T-cell (primary cell): Measurements from ENCODE around the gene DPP7. TPM values are rescaled to one million over a fixed set of nuclear protein-coding genes. Genes with fewer than 3 reads are reported as not detected.

Experiments
- ATAC-seq, 4 experiments: fragments of 200-7000 bp in 3 of 4; fragments of 150-1000 bp in 1 of 4; cut with Tn5 transposase; replicated peaks in 1 of 4; 1 replicate in 3 of 4; 2 replicates in 1 of 4; pipeline ENCODE4 v1.10.0; 2021; ENCODE audit warnings: moderate library complexity in 3 of 4, mild to moderate bottlenecking in 2 of 4, moderate number of reproducible peaks in 1 of 4
- CTCF ChIA-PET, 2 donors: fragments of 300-600 bp; sonication (Branson Sonifier 250); formaldehyde crosslinking; loops; one replicate each; lab custom pipeline; 2022; ENCODE audit warnings: antibody characterized with exemption in 2 of 2; lab: Charles Lee
- POLR2A ChIA-PET, 2 donors: fragments of 300-600 bp; sonication (Branson Sonifier 250); formaldehyde crosslinking; loops; one replicate each; lab custom pipeline; 2022; ENCODE audit warnings: antibody characterized with exemption in 2 of 2; lab: Charles Lee
- DNase-seq, 35 experiments: peaks; one replicate each; pipeline versions ENCODE4 v3.0.0 to v3.0.0-alpha.2; 2013 to 2023
- H3K27ac ChIP-seq: one replicate; pipeline ENCODE4 v1.5.1; 2013; ENCODE audit warnings: low read length
- H3K27me3 ChIP-seq, 2 experiments: replicated peaks in 1 of 2; 1 replicate in 1 of 2; 2 replicates in 1 of 2; pipeline versions ENCODE4 v1.6.1 to v1.7.0; 2013; ENCODE audit warnings: low read length in 1 of 2, mixed read lengths in 1 of 2; ENCODE audit not compliant: control insufficient read depth in 2 of 2, insufficient read depth in 2 of 2; ENCODE audit errors: extremely low read depth in 1 of 2
- H3K36me3 ChIP-seq, 2 donors: 1 replicate in 1 of 2; 2 replicates in 1 of 2; pipeline versions ENCODE4 v1.6.1 to v1.7.0; 2013; ENCODE audit warnings: low read length in 1 of 2; ENCODE audit not compliant: control insufficient read depth in 2 of 2, insufficient read depth in 1 of 2; ENCODE audit errors: extremely low read depth in 1 of 2
- H3K4me1 ChIP-seq, 2 experiments: 1 replicate in 1 of 2; 2 replicates in 1 of 2; pipeline versions ENCODE4 v1.6.1 to v1.7.0; 2013; ENCODE audit warnings: low read length in 2 of 2, mixed read lengths in 1 of 2; ENCODE audit not compliant: insufficient read depth in 2 of 2, control insufficient read depth in 1 of 2; ENCODE audit errors: extremely low read depth in 1 of 2
- H3K4me3 ChIP-seq, 2 donors: 1 replicate in 1 of 2; 2 replicates in 1 of 2; pipeline versions ENCODE4 v1.5.1 to v1.7.0; 2013; ENCODE audit warnings: mild to moderate bottlenecking in 2 of 2, low read length in 1 of 2, moderate library complexity in 1 of 2; ENCODE audit not compliant: control insufficient read depth in 1 of 2; ENCODE audit errors: extremely low read depth in 1 of 2
- H3K9me3 ChIP-seq: 2 replicates; pipeline ENCODE4 v1.7.0; 2013
- H3K27ac Mint-ChIP-seq, 2 donors: one replicate each; pipeline ENCODE4 v1.8.0; 2020 to 2021; ENCODE audit warnings: mild to moderate bottlenecking in 2 of 2, mixed read lengths in 2 of 2
- H3K27me3 Mint-ChIP-seq, 2 donors: one replicate each; pipeline ENCODE4 v1.8.0; 2021 to 2022; ENCODE audit warnings: mixed read lengths in 2 of 2
- H3K36me3 Mint-ChIP-seq: one replicate; pipeline ENCODE4 v1.8.0; 2021; ENCODE audit warnings: mixed read lengths
- H3K4me1 Mint-ChIP-seq, 3 donors: one replicate each; pipeline ENCODE4 v1.8.0; 2020 to 2022; ENCODE audit warnings: mixed read lengths in 3 of 3, mild to moderate bottlenecking in 1 of 3
- H3K4me3 Mint-ChIP-seq, 3 donors: one replicate each; pipeline ENCODE4 v1.8.0; 2020 to 2022; ENCODE audit warnings: mild to moderate bottlenecking in 3 of 3, mixed read lengths in 3 of 3, moderate library complexity in 3 of 3
- H3K9me3 Mint-ChIP-seq, 3 donors: one replicate each; pipeline ENCODE4 v1.8.0; 2020 to 2022; ENCODE audit warnings: mixed read lengths in 3 of 3
- WGBS: methylation state at CpG from one replicate; pipeline ENCODE4 v1.1.5; 2013; ENCODE audit warnings: missing lambda C conversion rate; ENCODE audit not compliant: insufficient coverage; 5-methylcytosine and 5-hydroxymethylcytosine counted together
- total RNA-seq, 35 experiments: library from RNA in 6 of 35; stranded (reverse) in 6 of 35; fragments of 120-200 nt in 1 of 35; gene quantifications; one replicate each; pipeline versions ENCODE4 v1.2.1 to v1.2.4 and lab custom pipeline; 2013 to 2026

Gene DPP7
- total RNA-seq, 5 donors from 2014 or later (not counting 1 experiment from before 2014, with no cell fraction given) = 246 to 469 (median 425) TPM

DNA sequence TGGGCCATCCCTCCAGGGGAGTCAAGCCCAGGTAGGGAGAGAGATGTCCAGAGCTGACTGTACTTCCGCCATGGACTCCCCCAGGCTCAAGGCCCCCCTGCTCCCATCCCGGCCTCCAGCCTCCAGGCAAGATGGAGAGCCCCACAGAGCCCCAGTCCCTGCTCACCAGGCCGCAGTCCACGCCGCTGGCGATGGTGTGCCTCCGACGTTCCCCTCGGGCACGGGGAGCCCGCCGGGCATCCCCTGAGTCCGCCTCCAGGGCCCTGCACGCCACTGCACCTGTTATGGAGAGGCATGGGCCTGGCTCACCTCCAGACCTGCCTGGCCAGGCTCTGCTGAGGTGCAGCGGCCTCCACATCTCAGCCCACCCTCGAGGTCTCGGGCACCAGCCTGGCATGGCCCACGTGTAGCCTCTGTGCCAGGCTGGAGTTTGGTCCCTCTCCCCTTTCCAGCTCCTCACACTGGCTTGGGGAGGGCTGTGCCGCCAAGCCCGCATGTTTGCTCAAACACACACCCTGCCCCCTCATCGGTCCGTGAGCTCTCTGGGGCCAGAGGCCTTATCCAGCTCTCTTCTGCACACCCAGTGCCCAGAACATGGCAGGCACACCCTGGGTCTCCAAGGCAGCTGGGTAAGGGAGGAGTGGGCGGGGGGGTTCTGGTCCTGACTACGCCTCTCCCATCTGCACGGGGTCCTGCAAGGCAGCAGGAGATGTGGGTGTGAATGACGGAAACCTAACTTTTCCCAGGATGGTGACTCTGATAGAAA, 48.3 kb downstream of the DPP7 start:
- ATAC-seq = no peak
- POLR2A ChIA-PET = no interaction called here
- H3K36me3 Mint-ChIP-seq = no peaks in the 10 kb centered on the region

GRCh38 chr9:137065336-137065967, 49.1 kb downstream of the DPP7 start:
- ATAC-seq = no peak
- WGBS = 93% methylated on average over 21 of the region's 23 CpGs
- ChIA-PET POLR2A (no interaction called here), CTCF (no interaction called here)
- H3K9me3 ChIP-seq = no peaks in the 10 kb centered on the region
- no peak overlapping the region for H3K4me3 ChIP-seq
- H3K9me3 Mint-ChIP-seq = no peaks in the 10 kb centered on the region
- peaks cover 0 to 25% of the 10 kb centered on the region in 2 experiments for H3K27me3 ChIP-seq
- no peak overlapping the region for H3K27ac Mint-ChIP-seq
- peaks cover 3% of the 10 kb centered on the region in 2 donors for H3K27me3 Mint-ChIP-seq
- H3K4me3 Mint-ChIP-seq = no peak overlapping the region
- H3K36me3 Mint-ChIP-seq = no peaks in the 10 kb centered on the region
- peaks cover 3 to 27% of the 10 kb centered on the region in 2 experiments for H3K4me1 ChIP-seq
- no peak overlapping the region for H3K27ac ChIP-seq
- no peaks in the 10 kb centered on the region for H3K36me3 ChIP-seq
- no peak for DNase-seq
- peaks cover 5 to 9% (median 8%) of the 10 kb centered on the region in 3 donors for H3K4me1 Mint-ChIP-seq

More for the DNA sequence above, 48.3 kb downstream of the DPP7 start:
- no peaks in the 10 kb centered on the region for H3K9me3 ChIP-seq
- no peaks in the 10 kb centered on the region for H3K36me3 ChIP-seq
- Mint-ChIP-seq H3K9me3 (no peaks in the 10 kb centered on the region), H3K27me3 (peaks cover 3% of the 10 kb centered on the region in 2 donors), H3K4me3 (no peak overlapping the region), H3K4me1 (peaks cover 12 to 16% (median 13%) of the 10 kb centered on the region in 3 donors), H3K27ac (no peak overlapping the region)
- 92% methylated on average over 22 of the region's 26 CpGs for WGBS
- CTCF ChIA-PET = interaction anchor here (0.6 to 1.3 kb wide), 2 partner anchors 20 kb away, joined by 3 to 4 read pairs; no protein-coding TSS in a partner anchor
- H3K4me3 ChIP-seq = no peak overlapping the region
- no peak overlapping the region for H3K27ac ChIP-seq
- no peak for DNase-seq
- H3K4me1 ChIP-seq = peaks cover 5 to 35% of the 10 kb centered on the region in 2 experiments
- H3K27me3 ChIP-seq = peaks cover 0 to 25% of the 10 kb centered on the region in 2 experiments

- Histone ChIP-seq H3K27me3 (peaks cover 0 to 25% of the 10 kb centered on the region in 2 experiments), H3K36me3 (no peaks in the 10 kb centered on the region), H3K9me3 (no peaks in the 10 kb centered on the region), H3K27ac (no peak overlapping the region), H3K4me3 (no peak overlapping the region), H3K4me1 (peaks cover 3 to 26% of the 10 kb centered on the region in 2 experiments)
- DNase-seq (no peak), ATAC-seq (no peak)
- H3K4me3 Mint-ChIP-seq = no peak overlapping the region
- H3K4me1 Mint-ChIP-seq = peaks cover 5 to 8% (median 7%) of the 10 kb centered on the region in 3 donors
- H3K27ac Mint-ChIP-seq = no peak overlapping the region
- no peaks in the 10 kb centered on the region for H3K36me3 Mint-ChIP-seq
- no peaks in the 10 kb centered on the region for H3K9me3 Mint-ChIP-seq
- ChIA-PET CTCF (no interaction called here), POLR2A (no interaction called here)
- H3K27me3 Mint-ChIP-seq = peaks cover 3% of the 10 kb centered on the region in 2 donors
- WGBS = 86% methylated on average over 7 of the region's 12 CpGs
Observed at GRCh38 chr9:137064880-137065164, 49.7 kb downstream of the DPP7 start.

DNA sequence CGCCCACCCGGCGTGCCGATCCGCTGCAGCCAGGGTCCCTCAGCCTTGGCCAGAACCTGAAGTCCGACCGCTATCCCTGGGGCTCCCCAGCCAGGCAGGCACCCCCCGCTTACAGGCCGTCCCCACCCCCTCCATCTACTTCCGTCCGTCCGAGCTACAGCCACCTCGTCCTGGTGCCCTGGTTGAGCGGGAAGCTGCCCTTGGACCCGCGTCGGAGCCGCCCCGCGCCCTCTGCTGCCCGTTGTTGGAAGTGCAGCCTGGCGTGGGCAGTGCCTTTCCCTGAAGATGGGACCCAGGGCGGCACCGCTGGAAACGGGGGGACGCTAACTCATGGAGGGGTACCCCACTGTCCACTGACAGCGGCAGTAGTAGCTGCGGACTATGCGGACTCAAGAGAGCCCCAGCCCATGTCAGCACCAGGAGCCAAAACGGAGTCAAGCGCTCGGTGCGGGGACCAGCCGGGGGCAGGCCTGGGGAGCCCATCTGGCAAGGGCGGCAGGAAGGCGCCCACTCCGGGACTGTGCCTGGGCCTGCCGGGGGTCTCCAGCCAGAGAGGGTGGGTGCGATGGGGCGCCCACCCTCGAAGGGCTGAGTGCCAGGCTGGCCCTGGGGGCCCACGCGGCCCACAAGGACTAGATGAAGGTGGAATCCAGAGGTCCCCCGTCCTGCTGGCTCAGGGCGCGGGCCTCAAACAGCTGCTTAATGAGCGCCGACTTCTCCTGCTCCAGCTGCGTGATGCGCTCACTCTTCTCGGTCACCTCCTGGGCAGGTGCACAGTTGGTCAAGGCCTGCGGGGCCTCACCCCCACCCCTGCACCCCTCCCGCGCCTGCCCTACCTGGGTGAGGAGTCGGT, 50.3 kb downstream of the DPP7 start:
- Histone ChIP-seq H3K27me3 (peaks cover 0 to 21% of the 10 kb centered on the region in 2 experiments), H3K36me3 (no peaks in the 10 kb centered on the region), H3K4me3 (no peak overlapping the region), H3K9me3 (no peaks in the 10 kb centered on the region), H3K27ac (no peak overlapping the region), H3K4me1 (peaks cover under 1 to 21% of the 10 kb centered on the region in 2 experiments)
- H3K4me3 Mint-ChIP-seq = no peak overlapping the region
- H3K4me1 Mint-ChIP-seq = peaks cover 5 to 8% (median 7%) of the 10 kb centered on the region in 3 donors
- H3K36me3 Mint-ChIP-seq = no peaks in the 10 kb centered on the region
- WGBS = 59% methylated on average over 55 of the region's 55 CpGs
- POLR2A ChIA-PET = no interaction called here
- H3K27ac Mint-ChIP-seq = no peak overlapping the region
- CTCF ChIA-PET = interaction anchor here in 1 of 2 donors (1.0 kb wide), 1 partner anchor 18 kb away, joined by 3 read pairs; no protein-coding TSS in a partner anchor
- DNase-seq (peak in 20 of 35 experiments; percentile 20 to 76 (median 45)), ATAC-seq (peak; percentile 29 to 47 (median 34))
- H3K27me3 Mint-ChIP-seq = peaks cover 3% of the 10 kb centered on the region in 2 donors
- H3K9me3 Mint-ChIP-seq = no peaks in the 10 kb centered on the region

DNA sequence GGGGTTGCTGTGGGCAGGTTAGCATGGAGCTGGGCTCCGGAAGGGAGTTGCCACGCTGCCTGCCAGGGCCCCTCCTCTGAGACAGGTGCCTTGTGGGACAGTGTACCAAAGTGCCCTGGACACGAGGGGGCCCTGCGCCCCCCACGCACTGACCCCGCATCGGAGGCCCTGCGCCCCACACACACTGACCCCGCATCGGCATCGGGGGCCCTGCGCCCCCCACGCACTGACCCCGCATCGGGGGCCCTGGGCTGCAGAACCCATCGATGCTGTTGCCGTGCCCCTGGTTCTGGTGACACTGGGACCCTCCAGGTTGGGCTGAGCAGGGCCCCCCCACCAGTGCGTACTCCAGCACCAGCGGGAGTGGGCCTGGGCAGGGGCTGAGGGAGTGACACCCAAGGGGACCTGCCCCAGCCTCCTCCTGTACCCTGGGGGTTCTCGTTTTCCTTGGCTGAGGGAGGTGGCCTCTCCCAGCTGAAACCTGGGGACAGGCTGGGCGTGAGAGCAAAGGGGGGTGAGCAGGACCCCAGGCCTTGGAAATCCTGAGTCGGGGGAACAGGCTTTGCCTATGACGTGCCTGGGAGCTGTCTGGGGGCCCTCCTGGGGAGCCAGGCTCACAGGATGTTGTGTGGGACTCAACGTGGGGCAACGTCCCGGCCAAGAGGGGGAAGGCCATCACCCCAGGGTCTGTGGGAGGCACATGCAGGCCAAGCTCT, 51.1 kb downstream of the DPP7 start:
- ChIA-PET CTCF (interaction anchor here (0.7 to 1.0 kb wide), 2 partner anchors 17 to 23 kb away, joined by 3 read pairs; no protein-coding TSS in a partner anchor), POLR2A (no interaction called here)
- WGBS = 82% methylated on average over 24 of the region's 26 CpGs
- Histone ChIP-seq H3K36me3 (no peaks in the 10 kb centered on the region), H3K9me3 (no peaks in the 10 kb centered on the region), H3K4me3 (no peak overlapping the region), H3K27ac (no peak overlapping the region), H3K27me3 (peaks cover 0 to 13% of the 10 kb centered on the region in 2 experiments), H3K4me1 (peaks cover 0 to 17% of the 10 kb centered on the region in 2 experiments)
- Mint-ChIP-seq H3K36me3 (no peaks in the 10 kb centered on the region), H3K27ac (no peak overlapping the region), H3K4me3 (no peak overlapping the region), H3K4me1 (peaks cover 5 to 8% (median 7%) of the 10 kb centered on the region in 3 donors), H3K9me3 (no peaks in the 10 kb centered on the region), H3K27me3 (peaks cover 3% of the 10 kb centered on the region in 2 donors)
- ATAC-seq (no peak), DNase-seq (no peak)
